HepG2 (cell line): ENCODE results near the gene NEDD8.

Experiments
- ATF3 ChIP-seq: sonication (generic); formaldehyde crosslinking; IDR thresholded peaks from 2 replicates; pipeline ENCODE4 v1.4.0; 2020; ENCODE audit warnings: missing genetic modification reagents
- CTCF ChIP-seq: sonication (generic); formaldehyde crosslinking; IDR thresholded peaks from 2 replicates; pipeline ENCODE4 v1.5.0; 2020; ENCODE audit warnings: mild to moderate bottlenecking, missing genetic modification reagents, moderate library complexity
- E2F5 ChIP-seq: sonication (generic); formaldehyde crosslinking; conservative IDR thresholded peaks from 2 replicates; pipeline ENCODE4 v1.4.0; 2020; ENCODE audit warnings: missing genetic modification reagents
- IRF2 ChIP-seq: IDR thresholded peaks from 2 replicates; pipeline ENCODE4 v1.6.1; 2018; ENCODE audit warnings: missing genetic modification reagents, missing compliant biosample characterization
- KMT2A ChIP-seq: sonication (generic); formaldehyde crosslinking; IDR thresholded peaks from 2 replicates; pipeline ENCODE4 v1.4.0; 2020; ENCODE audit warnings: missing genetic modification reagents
- PBX3 ChIP-seq: sonication (generic); formaldehyde crosslinking; IDR thresholded peaks from 2 replicates; pipeline ENCODE4 v1.8.1; 2023; ENCODE audit warnings: missing genetic modification reagents, inconsistent platforms, borderline replicate concordance
- PHF8 ChIP-seq: sonication (generic); formaldehyde crosslinking; IDR thresholded peaks from 2 replicates; pipeline ENCODE4 v1.5.0; 2020; ENCODE audit warnings: missing genetic modification reagents
- TFE3 ChIP-seq: IDR thresholded peaks from 2 replicates; pipeline ENCODE4 v1.6.1; 2016
- XRCC5 ChIP-seq: fragments of 200-400 bp; formaldehyde crosslinking; optimal IDR thresholded peaks from 2 replicates; pipeline ENCODE3; 2017; ENCODE audit warnings: mild to moderate bottlenecking, low read length
- YY1 ChIP-seq: IDR thresholded peaks from 2 replicates; pipeline ENCODE4 v1.6.1; 2011; ENCODE audit warnings: low read length, low read depth, moderate library complexity, mild to moderate bottlenecking; ENCODE audit not compliant: insufficient read depth, insufficient replicate concordance
- ZNF232 ChIP-seq: sonication (generic); formaldehyde crosslinking; IDR thresholded peaks from 2 replicates; pipeline ENCODE4 v1.4.0; 2020; ENCODE audit warnings: missing genetic modification reagents, borderline replicate concordance

- TF ChIP-seq E2F5 (CRISPR knock-in tag) (no peak), ZNF232 (CRISPR knock-in tag) (no peak), KMT2A (CRISPR knock-in tag) (no peak), ATF3 (no peak), XRCC5 (no peak), IRF2 (no peak), CTCF (CRISPR knock-in tag) (no peak), YY1 (no peak), TFE3 (no peak), PBX3 (no peak), PHF8 (CRISPR knock-in tag) (no peak)
Observed at GRCh38 chr14:24238123-24238522, 6.0 kb upstream of the NEDD8 start.
